ENCODE measurements around the gene ACSF2.
"Not testable (repeated sequence)": the region's sequence is repeated elsewhere in the genome, so short reads cannot be mapped to it uniquely, and the experiment has no call there.

ACSF2 gene

GRCh38 chr17:50465635-50466034 is 39.6 kb downstream of the ACSF2 start:
- DNase-seq: no peak

DNA sequence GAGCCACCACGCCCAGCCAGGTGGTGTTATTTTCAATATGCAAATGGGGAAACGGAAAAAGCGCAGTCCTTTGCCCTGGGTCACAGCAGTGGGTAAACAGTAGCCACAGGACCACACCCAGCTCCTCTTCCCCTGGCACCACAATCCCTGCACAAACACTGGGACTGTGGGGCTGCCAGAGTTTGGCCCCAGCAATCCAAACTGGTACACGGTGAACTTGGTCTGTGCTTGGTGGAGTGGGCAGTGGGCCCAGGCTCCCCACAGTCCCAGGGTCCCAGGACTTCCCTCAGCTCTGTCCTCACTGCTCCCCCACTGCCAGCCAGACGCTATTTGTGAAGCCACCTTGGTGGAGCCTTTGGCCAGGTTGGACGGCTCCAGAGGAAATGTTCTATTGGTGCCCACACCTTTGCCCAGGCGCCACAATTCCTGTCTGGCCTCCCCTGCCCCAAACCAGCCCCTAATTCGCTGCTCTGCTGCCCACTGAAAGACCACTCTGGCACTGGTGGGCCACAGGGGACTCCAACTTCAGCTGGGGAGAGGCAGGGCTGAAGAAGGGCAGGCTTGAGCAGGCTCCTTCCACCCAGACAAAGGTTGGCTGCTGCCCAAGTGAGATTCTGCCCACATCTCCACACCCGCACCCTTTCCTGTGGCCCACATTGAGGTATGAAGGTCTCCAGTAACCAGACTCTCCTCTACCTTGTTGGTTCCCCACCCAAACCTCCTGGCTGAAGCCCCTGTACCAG is 40.5 kb downstream of the ACSF2 start:
- DNase-seq: no peak

- DNase-seq: no peak
Measured at GRCh38 chr17:50467114-50467854, 41.3 kb downstream of the ACSF2 start.

GRCh38 chr17:50467855-50468303 is 41.9 kb downstream of the ACSF2 start:
- no peak for DNase-seq

DNA sequence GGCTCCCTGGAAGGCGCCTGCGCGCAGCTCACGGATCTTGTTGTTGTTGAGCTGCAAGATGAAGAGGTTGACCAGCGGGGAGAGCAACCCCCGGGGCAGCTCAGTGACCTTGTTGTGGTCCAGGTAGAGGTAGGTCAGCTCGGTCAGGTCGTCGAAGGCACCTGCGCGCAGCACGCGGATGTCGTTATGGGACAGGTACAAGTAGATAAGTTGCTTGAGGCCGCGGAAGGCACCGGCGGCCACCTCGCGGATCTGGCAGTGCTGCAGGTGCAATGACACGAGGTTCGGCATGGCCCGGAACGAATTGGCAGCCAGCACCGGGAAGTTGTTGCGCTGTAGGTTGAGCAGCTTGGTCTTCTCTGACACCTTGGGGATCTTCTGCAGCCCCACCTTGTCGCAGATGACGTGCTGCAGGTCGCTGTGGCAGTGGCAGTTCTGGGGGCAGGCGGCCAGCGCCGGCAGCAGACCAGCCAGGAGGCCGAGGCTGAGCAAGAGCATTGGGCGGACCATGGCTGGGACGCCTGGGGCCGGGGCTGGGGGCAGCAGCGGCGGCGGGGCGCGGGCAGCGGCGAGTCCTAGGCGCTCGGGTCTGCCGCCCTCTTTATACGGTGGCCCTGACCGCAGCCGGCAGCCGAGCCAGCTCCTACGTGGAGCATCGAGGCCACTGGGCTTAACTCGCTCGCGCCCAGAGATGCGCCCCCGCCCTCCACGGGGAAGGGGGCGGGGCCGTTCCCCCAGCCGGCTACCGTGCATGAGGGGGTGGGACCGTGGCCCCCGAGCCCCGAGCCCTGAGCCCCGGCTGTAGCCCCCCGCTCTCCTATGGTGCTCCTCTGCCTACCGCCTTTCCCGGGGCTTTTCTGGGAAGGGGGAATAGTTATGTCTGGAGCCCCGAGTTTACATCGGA is 42.5 kb downstream of the ACSF2 start, which contains the start of gene CHAD:
TSS of gene CHAD (minus strand) at position 577 of the 904 bp plus-strand sequence. CDS start at position 510, 67 bp downstream.
- DNase-seq: no peak

DNA sequence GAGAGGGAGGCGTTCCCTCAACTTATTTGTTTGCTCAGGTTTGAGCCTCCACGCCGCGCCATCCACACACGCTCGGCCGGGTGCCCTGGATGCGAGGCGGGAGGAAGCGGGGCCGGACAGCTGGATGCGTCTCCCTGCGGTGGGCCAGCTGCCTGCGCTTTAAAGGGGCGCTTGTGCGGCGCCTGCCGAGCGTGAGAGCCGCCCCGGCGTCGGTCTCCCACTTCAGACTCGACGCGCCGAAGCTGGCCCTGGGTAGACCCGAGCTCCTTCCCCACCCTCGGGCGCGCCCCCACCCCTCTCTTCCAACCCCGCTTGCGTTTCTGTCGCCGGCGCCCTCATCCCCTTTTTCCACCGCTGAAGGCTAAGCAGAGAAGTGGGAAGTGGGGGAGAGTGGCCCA is 43.2 kb downstream of the ACSF2 start:
- DNase-seq: no peak

DNA sequence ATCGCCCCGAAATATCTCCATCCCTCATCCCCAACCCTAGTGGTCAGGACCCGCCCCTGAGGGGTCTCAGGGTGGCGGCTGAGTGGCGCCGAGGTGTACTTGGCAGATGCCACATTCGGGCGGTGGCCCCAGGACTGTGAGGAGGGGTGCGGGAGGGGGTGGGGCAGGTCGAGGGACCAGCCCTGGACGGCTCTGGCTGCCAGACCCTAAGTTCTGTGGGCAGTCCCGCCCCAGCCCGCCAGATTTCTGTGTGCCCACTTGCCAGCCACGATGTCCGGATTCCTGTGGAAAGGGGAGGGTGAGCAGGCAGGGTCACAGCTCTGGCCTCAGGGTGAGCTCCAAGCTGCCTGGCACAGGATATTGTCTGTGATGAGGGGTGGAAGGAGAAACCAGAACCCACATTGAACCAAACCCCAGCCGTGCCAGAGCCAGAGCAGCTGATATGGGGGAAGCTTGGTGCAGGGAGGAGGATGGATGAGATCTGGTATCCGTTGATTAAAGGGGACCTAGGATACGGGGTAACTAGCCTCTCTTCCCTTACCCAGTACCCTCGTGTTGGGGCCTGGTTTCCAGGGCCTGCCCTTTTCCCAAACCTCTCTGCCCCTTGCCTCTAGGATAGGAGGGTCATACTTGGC is 43.8 kb downstream of the ACSF2 start:
- DNase-seq: no peak

DNA sequence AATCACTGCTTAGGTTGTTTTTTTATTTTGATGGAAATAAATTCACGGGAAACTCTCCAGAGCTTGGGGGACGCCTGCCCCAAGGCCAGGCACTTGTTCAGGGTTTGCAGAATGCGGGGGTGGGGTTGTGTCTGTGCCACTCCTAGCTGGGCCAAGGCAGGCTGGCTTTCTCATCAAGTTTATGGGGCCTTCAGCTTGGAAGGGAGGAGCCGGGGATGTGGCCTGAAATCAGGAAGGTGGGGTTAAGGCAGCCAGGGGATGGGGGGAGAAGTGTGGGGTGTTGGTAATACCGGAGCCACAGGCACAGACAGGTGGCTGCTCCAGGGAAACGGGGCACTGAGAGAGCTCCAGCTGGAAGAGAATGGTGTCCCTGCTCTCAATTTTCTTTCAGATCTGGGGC is 44.4 kb downstream of the ACSF2 start:
- no peak for DNase-seq

DNA sequence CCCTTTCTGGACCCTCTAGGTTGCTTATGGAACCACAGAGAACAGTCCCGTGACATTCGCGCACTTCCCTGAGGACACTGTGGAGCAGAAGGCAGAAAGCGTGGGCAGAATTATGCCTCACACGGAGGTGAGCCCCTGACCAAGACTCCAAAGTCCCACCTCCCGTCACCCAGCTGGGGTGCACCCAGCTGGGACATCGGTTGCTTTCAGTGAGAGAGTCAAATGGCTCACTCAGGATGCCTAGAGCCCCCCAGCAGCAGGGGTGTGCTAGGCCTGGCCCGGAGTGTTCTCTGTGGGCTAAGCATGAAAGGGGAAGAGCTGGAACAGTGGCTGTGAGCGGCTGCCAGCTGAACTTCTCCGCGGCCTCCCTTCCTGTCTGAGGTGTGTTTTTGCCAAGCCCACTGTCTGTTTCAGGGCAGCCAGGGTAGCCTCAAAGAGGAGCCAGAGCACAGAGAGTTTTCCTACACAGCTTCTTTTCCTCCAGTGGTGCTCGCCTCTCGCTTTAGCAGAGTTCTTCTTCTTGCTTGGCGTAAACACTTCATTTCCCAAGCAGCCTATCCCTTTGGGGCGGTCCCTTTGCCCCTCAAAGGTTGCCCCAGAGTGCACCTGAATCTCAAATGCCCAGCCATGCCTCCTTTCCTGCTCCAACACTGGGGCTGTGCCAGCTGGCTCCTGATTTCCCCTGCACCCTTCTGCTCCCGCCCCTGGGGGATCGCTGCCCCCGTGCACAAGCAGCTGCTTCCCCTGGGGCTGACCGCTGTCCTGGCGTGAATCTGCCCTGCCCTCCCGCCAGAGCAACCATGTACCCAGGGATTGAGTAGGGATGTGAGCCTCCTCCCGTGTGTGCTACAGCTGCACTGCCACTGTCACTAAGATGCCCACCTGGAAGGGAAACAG is 45.2 kb downstream of the ACSF2 start:
- no peak for DNase-seq

DNA sequence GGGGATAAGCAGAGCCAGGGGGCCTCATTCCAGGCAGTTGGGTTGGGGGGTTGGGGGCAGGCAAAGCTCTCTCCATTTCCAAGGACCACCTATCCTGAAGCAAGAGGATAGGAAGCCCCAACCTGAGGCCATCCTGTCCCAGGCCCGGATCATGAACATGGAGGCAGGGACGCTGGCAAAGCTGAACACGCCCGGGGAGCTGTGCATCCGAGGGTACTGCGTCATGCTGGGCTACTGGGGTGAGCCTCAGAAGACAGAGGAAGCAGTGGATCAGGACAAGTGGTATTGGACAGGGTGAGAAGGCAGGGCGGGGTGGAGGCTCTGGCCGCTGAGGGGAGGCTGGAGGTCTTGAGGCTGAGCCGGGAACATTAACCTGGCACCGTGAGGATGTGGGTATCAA is 46.3 kb downstream of the ACSF2 start:
- DNase-seq: no peak

- not testable (repeated sequence) for DNase-seq
Measured at GRCh38 chr17:50472761-50473161, 46.7 kb downstream of the ACSF2 start.

GRCh38 chr17:50473901-50474300 is 47.9 kb downstream of the ACSF2 start:
- DNase-seq: no peak

GRCh38 chr17:50474523-50474922 is 48.5 kb downstream of the ACSF2 start:
- DNase-seq: no peak

- DNase-seq: no peak
Measured at GRCh38 chr17:50475362-50475761, 49.3 kb downstream of the ACSF2 start.

DNA sequence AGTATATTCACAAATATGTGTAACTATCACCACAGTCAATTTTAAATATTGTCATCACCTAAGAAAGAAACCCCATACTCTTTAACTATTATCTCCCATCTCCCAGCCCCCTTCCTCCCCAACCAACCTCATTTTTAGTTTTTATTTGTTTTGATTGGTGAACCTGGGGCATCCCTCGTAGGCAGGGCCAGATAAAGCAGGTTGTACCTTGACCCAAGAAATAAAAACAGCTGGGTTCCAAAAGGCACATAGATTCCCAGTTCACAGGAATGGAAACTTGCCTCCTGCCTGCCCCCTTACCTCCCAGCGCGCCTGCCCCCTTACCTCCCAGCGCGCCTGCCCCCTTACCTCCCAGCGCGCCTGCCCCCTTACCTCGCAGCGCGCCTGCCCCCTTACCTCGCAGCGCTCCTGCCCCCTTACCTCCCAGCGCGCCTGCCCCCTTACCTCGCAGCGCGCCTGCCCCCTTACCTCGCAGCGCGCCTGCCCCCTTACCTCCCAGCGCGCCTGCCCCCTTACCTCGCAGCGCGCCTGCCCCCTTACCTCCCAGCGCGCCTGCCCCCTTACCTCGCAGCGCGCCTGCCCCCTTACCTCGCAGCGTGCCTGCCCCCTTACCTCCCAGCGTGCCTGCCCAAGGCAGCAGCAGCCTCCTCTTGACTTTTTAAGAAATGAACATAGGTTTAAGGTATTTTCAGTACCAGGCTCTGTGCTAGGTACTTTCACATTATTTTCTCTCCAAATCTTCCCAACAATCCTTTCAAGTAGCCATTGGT is 49.9 kb downstream of the ACSF2 start:
- not testable (repeated sequence) for DNase-seq

- no peak for DNase-seq
Measured at GRCh38 chr17:50476545-50477315, 50.7 kb downstream of the ACSF2 start.

GRCh38 chr17:50477976-50478375 is 52.0 kb downstream of the ACSF2 start:
- no peak for DNase-seq

GRCh38 chr17:50478391-50479381 is 52.7 kb downstream of the ACSF2 start, which contains the start of gene RSAD1:
TSS of gene RSAD1 (plus strand) at chr17:50478860. CDS start at chr17:50478885, 25 bp downstream.
- DNase-seq: peak; percentile 87

All from activated naive CD4-positive, alpha-beta T cell treated with anti-CD3 and anti-CD28 coated beads, Interleukin-2, amount 50 U/mL, for 16 hours (primary cell).